Kidney epithelial cell (primary cell): ENCODE data around the gene PTEN. TPM values are rescaled to one million over a fixed set of nuclear protein-coding genes. Genes with fewer than 3 reads are reported as not detected.

ENCODE experiments used
- DNase-seq: peaks from one replicate; pipeline ENCODE4 v3.0.0-alpha.2; 2010; ENCODE audit warnings: low read depth
- H3K27me3 ChIP-seq: 2 replicates; pipeline ENCODE4 v1.6.0; 2011; ENCODE audit warnings: low read length; ENCODE audit not compliant: control insufficient read depth, insufficient read depth
- H3K36me3 ChIP-seq: 2 replicates; pipeline ENCODE4 v1.5.1; 2011; ENCODE audit warnings: low read length; ENCODE audit not compliant: control insufficient read depth, insufficient read depth
- H3K4me3 ChIP-seq: 2 replicates; pipeline ENCODE4 v1.5.1; 2011; ENCODE audit warnings: low read depth, mild to moderate bottlenecking, control low read depth, low read length
- CTCF ChIP-seq: IDR thresholded peaks from 2 replicates; pipeline ENCODE4 v1.5.1; 2011; ENCODE audit warnings: mild to moderate bottlenecking, moderate library complexity, low read length, control low read depth, inconsistent platforms; ENCODE audit not compliant: insufficient read depth, poor library complexity, severe bottlenecking
- total RNA-seq: library from RNA; depleted of rRNA; stranded (reverse); fragments of >200 nt; gene quantifications from 2 replicates; pipeline ENCODE4 v1.2.3, GENCODE V29; 2015

The PTEN gene
- 39.3 and 39.4 TPM in 2 replicates for total RNA-seq

DNA sequence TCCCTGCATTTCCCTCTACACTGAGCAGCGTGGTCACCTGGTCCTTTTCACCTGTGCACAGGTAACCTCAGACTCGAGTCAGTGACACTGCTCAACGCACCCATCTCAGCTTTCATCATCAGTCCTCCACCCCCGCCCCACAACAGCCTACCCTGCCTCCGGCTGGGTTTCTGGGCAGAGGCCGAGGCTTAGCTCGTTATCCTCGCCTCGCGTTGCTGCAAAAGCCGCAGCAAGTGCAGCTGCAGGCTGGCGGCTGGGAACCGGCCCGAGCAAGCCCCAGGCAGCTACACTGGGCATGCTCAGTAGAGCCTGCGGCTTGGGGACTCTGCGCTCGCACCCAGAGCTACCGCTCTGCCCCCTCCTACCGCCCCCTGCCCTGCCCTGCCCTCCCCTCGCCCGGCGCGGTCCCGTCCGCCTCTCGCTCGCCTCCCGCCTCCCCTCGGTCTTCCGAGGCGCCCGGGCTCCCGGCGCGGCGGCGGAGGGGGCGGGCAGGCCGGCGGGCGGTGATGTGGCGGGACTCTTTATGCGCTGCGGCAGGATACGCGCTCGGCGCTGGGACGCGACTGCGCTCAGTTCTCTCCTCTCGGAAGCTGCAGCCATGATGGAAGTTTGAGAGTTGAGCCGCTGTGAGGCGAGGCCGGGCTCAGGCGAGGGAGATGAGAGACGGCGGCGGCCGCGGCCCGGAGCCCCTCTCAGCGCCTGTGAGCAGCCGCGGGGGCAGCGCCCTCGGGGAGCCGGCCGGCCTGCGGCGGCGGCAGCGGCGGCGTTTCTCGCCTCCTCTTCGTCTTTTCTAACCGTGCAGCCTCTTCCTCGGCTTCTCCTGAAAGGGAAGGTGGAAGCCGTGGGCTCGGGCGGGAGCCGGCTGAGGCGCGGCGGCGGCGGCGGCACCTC lies at the start of gene PTEN, which contains the start of gene KLLN:
PTEN (plus strand) TSS at position 573 of the 891 bp plus-strand sequence. CDS start 845 bp downstream, outside the sequence.
KLLN (minus strand) TSS at position 481 of the 891 bp plus-strand sequence. CDS start 1,046 bp downstream, outside the sequence.
- no peak for TF ChIP-seq CTCF
- Histone ChIP-seq H3K4me3 (peak within 1 kb of the TSS; percentile 76), H3K27me3 (no peaks in the 10 kb centered on the region), H3K36me3 (no peaks in the 10 kb centered on the region)
- DNase-seq = no peak

GRCh38 chr10:87816163-87816897 lies 47.1 kb upstream of the PTEN start:
- TF ChIP-seq CTCF = no peak
- no peaks in the 10 kb centered on the region for H3K36me3 ChIP-seq
- H3K4me3 ChIP-seq = peak overlapping the region; percentile 76
- no peaks in the 10 kb centered on the region for H3K27me3 ChIP-seq
- no peak for DNase-seq

DNA sequence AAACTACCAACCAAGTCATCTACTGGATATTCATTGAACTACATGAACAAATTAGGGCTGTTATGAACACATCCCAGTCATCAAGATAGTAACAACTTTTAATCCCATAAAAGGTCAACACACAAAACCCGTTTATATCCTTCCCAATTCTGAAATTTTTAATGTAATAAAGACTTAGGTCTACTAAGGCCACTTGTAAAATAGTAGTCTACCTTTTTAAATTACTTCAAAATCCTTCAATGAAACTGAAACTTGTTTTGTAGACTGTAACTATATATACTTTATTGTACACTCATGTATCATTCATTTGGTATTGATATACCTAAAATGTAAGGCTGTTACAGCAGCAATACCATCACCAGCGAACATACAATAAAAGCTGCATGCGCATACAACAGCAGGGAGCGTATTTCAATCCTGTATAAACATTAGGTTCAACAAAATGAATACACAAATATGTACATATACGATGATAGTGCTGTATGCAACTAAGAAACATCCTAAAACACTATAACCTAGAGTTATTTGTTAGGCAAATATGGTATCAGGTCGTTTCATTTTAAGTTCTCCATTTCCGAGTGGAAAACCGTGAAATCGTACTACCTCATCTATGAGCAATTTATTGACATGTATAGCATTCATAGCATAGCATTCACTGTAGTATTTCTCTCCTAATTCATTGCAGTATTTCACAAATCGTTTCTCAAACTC lies 46.4 kb upstream of the PTEN start:
- H3K4me3 ChIP-seq = peak overlapping the region; percentile 76
- TF ChIP-seq CTCF = no peak
- H3K27me3 ChIP-seq = no peaks in the 10 kb centered on the region
- DNase-seq = no peak
- no peaks in the 10 kb centered on the region for H3K36me3 ChIP-seq

DNA sequence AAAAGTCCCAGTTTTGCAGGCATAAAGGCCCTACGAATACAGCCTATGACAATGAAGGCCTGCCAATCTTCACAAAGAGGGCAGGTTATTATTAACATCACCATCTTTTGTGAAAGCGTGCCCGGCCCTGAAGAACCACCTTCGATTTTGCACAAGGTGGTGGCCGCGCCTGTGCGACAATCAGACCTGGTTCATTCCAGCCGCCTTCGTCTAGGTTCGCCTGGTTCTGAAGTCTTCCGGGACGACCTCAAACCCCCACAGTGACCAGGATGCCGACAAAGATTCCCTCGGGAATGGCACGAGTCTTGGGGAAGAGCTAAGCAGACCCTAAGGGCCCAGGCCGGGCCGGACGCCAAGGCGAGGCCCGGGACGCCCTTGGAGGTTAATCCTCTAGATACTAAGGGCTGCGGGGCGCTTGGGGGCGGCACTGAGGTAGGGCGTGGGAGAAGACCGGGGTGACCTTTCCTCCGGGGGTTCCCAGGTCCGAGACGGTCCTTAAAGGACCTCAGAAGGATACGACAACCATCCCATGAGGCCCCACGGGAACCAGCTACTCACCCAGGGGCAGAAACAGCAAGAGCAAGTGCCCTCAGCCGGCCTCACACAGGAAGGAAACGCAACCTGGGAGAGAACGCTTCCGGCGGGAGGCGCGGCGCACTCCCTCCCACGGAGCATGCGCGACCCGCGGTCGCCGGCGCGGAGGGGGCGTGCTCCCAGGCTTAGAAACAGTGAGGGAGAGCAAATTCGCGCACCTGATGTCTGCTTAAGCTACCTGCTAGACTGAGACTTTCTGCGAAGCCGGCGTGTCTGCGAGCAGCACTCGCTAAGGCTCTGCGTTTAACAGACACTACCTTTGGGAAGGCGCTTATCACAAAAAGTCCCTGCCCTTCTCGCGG lies 45.6 kb upstream of the PTEN start, which contains the start of gene ATAD1:
ATAD1 (minus strand) TSS at position 618 of the 896 bp plus-strand sequence. CDS start 3,627 bp downstream, outside the sequence.
- peak; percentile 36 for TF ChIP-seq CTCF
- Histone ChIP-seq H3K4me3 (peak within 1 kb of the TSS; percentile 76), H3K36me3 (no peaks in the 10 kb centered on the region), H3K27me3 (no peaks in the 10 kb centered on the region)
- peak; percentile 57 for DNase-seq
